Measurements from ENCODE around the gene ITCH.
"Not testable (repeated sequence)": the region's sequence is repeated elsewhere in the genome, so short reads cannot be mapped to it uniquely, and the experiment has no call there.

Gene ITCH

DNA sequence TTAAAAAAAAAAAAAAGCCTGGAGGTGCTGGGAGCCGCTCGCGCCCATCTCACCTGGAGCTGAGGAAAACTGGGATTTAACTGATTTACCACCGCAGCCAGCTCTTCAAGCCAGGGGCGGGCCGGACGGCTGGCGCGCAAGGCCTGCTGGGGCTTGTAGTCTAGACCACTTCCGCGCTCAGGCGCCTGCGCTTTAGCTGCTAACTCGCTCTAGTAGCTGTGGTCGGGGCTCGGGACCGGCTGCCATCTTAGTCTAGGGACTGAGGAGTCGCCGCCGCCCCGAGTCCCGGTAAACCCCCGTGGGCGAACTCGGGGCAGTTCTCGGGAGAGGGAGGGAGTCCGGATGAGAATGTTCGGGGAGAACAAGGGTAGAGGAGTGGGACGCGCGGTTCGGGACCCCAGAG is at the start of gene ITCH:
Gene ITCH (plus strand): TSS at position 212 of the 403 bp plus-strand sequence. CDS start 30,539 bp downstream, outside the sequence.
- DNase-seq (ENCODE audit: low read depth): peak; percentile 93

DNA sequence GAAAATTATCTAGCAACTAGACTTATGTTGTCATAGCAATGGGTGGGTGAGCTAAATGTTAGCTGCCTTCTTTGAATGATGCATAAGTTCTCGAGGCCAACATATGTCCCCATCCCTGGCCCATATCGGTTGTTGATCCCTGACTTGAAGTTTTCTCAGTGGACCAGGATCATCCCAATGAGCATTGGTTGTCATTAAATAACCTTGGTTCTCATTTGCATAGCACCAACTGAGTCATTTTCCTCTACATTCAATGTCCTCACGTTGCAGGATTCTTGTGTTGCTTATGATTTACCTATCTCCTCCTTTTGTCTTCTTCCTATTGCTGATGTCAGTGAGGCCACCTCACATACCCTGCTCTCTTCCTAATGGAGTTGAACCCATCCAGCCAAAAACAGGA is 47.8 kb upstream of the ITCH start:
- no peak for DNase-seq (ENCODE audit: low read depth)

DNA sequence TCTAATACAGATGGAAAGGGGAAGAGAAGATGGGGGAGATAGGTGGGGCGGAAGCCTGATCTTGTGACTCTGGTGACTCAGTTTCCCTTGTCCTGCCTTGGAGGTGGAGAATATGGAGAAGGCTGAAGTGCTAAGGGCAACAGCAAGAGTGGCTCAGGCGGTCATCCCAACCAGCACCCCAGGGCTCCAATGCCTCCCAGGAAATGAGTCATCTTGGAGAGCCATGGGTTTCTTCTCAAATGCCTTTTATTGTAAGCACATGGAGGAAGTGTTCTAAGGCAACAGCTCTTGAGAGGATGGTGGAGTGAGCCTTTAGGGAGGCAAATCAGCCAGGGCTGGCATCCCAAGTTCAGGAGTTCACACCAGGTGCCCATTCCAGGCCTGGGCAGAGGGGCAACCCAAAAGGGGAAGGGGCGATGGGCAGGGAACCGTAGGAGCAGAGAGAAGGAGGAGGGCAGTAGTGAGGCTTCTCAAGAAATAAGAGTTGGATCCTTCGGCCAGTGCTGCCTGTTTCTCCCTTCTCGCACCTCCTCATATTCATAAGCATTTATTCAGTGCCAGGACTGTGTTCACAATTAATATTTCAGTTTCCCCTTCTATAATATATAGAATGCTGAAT is 46.8 kb upstream of the ITCH start:
- DNase-seq (ENCODE audit: low read depth): peak; percentile 64

DNA sequence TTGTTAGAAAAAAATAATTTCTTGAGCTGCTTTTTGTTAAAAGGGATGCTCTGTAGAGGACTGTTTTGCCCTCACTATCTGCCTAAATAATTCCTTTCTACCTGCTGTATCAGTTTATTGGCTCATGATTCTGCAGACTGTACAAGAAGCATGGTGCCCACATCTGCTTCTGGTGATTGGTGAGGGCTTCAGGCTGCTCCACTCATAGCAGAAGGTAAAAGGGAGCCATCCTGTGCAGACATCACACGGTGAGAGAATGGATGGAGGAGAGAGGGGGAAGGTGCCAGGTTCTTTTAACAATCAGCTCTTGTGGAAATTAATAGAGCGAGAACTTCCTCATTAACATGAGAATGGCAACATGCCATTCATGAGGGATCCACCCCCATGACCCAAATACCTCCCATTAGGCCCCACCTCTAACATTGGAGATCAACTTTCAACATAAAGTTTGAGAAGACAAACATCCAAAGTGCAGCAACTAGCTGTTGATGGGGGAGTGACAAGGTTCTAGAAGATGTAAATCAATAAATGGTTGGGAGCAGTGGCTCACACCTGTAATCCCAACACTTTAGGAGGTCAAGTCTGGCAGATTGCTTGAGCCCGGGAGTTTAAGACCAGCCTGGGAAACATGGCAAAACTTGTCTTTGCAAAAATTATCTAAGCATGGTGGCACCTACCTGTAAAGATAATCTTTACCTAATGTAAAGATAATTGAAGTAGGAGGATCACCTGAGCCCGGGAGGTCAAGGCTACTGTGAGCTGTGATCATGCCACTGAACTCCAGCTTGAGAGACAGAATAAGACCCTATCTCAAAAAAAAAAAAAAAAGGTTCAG is 44.2 kb upstream of the ITCH start:
- no peak for DNase-seq (ENCODE audit: low read depth)

DNA sequence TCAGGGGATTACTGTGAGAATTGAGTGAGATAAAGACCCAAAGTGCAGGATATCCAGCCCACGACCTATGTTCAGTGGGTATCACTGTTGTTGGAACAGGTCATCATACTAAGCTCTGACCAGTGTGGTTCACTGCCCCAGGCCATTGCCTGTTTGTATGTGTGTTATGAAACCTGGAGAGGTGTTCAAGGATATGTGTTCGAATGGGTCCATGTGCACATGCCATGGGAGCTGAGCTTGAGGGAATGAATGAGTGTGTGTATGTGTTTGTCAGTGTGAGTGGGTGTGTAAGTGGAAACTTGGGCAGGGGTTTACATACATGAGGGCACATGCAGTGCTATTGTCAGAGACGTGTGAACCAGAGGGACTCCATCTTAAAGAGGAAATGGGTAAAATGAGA is 42.2 kb upstream of the ITCH start:
- DNase-seq (ENCODE audit: low read depth): no peak

DNA sequence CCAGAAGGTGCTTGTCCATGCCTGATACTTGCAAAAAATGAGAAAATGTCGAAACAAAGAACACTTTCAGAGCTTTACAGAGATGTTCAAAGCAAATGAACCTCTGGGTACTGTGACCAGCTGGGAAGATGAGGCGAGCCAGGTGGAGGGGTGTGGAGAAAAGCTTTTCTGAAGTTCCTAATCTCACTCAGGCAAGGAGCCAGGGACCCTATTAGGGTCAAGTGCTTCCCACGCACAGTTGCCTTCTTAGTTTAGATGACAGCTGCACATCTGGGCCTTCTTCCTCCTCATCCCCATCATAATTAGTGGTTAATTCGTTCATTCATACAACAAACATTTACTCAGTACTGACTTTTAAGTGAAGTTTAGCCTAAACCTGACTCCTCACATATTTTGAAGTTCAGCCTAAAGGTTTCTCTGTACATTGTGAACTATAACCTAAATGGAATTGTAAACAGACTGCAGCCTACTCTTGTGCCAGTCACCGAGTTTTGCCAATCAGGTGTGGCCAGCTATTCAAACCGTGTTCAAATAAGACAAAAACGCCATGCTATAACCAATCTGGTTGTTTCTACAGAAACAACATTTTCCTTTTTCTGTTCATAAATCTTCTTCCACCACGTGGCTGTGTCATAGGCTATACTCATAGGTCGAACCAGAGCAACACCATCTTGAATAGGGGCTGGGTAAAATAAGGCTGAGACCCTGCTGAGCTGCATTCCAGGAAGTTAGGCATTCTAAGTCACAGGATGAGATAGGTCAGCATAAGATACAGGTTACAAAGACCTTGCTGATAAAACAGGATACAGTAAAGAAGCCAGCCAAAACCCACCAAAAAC is 40.6 kb upstream of the ITCH start:
- DNase-seq (ENCODE audit: low read depth): no peak

DNA sequence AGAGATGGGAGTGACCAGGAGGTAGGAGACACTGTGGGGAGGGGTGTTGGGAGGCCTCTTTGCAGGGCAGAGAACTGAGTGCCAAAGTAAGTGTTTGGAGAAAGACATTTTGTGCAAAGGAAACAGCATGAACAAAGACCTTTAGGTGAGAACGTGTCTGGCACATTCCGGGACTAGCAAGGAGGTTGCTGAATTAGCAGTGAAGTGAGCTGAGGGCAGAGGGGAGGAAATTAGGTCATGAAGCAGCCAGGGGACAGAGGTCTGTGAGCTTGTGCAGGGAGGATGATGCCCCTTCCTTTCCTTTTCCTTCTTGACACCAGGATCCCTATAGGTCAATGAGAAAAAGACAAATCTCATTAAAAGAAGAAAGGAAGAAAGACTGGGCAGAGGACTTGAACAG is 38.5 kb upstream of the ITCH start:
- DNase-seq (ENCODE audit: low read depth): no peak

DNA sequence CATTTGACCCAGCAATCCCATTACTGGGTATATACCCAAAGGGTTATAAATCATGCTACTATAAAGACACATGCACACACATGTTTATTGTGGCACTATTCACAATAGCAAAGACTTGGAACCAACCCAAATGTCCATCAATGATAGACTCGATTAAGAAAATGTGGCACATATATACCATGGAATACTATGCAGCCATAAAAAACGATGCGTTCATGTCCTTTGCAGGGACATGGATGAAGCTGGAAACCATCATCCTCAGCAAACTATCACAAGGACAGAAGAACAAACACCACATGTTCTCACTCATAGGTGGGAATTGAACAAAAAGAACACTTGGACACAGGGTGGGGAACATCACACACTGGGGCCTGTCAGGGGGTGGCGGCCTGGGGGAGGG is 34.9 kb upstream of the ITCH start:
- DNase-seq (ENCODE audit: low read depth): not testable (repeated sequence)

DNA sequence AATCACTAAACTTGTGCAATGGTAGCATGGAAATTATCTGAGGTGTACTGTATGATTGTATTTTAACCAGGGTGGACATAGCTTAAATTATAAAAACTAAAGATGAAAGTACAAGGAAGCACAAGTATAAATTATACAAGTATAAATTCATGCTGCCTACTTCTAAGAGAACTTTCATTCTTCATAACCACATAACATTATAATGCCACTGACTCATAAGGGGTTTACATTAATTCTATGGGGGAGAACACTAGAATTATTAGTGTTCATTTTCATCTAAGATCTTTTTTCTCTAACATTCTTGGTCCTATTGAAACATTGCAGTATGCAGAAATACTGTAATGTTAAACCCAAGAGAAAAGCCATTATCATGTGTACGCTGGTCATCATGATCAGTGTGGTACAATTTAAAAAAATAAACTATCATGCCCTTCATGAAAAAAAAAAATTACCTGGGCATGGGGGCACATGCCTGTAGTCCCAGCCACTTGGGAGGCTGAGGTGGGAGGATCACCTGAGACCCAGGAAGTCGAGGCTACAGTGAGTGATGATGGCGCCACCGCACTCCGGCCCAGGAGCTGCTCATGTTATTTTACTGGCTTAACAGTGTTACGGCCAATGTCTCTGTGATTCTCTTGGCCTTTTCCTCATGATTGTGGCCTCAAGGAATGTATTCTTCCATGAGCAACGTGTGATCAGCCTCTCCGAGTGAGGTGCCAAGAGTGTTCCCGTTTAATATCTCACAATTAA is 34.0 kb upstream of the ITCH start:
- DNase-seq (ENCODE audit: low read depth): peak; percentile 40

DNA sequence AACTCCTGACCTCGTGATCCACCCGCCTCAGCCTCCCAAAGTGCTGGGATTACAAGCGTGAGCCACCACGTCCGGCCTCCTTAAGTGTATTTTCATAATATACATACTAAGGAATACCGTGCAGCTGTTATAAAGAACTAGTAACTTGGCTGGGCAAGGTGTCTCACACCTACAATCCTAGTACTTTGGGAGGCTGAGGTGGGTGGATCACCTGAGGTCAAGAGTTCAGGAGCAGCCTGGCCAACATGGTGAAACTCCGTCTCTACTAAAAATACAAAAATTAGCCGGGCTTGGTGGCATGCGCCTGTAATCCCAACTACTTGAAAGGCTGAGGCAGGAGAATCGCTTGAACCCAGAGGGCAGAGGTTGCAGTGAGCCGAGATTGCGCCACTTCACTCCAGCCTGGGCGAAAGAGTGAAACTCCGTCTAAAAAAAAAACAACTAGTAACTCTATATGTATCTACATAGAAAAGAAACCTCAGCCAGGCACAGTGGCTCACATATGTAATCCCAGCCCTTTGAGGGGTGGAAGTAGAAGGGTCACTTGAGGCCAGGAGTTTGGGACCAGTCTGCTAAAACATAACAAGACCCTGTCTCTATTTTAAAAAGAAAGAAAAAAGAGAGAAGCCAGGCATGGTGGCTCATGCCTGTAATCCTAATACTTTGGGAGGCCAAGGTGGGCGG is 32.1 kb upstream of the ITCH start:
- DNase-seq (ENCODE audit: low read depth): not testable (repeated sequence)

DNA sequence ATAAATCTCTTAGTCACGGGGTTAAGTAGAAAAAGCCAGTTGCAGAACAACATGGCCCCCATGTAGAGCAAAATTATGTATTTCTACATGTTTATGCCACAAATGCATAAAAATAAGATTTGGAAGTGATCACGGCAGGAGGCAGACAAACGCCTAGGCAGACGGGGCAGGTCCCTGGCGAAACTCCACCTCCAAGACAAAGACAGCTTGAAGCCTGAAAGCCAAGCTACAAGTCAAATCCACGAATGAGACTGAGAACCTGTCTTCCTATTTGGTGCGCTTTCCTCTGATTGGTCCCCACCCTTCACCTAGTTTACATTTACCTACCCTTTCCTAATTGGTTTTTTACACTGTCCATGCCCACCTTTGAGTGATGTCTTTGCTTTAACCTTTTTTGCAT is 31.2 kb upstream of the ITCH start:
- no peak for DNase-seq (ENCODE audit: low read depth)

DNA sequence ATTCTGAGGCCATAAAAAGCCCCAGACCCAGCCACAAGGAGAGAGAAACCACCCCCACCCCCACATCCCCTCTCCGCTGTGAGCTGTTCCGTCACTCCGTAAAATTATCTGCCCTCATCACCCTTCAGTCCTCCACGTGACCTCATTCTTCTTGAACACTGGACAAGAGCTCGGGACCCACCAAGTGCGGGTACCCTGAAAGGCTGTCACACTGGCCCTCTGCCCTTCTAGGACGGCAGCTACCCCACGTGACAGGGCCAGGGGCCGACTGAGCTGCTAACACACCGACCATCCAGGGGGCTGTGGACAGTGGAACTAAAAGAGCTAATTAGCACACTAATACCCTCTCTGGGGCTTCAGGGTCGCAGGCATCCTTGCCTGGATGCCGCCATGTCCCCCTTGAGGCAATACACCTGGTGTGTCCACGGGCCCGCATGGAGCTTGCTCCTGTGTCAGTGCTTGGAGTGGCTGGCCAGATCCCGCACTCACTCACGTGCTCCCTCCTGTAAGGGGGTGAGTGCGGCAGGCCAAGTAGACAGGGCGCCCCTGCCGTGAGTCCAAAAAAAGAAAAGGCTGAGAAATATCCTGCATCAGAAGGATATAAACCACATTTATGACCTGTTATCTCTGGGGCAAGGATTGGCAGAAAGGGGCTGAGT is 30.7 kb upstream of the ITCH start:
- no peak for DNase-seq (ENCODE audit: low read depth)

DNA sequence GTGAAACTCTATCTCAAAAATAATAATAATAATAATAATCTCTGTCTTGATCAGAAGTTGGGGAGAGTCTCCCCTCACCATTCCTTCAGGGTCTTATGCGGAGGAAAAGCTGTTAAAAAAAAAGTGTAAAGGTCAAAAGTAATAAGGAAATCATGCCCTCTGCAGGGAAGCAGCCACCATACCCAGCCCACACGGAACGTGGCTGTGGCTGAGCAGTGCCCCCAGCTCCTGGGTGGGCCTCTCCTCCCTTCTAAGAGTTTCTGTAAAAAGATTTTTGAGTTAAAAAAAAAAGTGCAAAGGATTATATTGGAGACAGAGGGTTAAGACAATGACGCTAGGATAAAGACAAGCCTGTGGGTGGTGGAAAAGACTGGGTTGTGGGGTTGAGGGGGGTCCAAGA is 29.3 kb upstream of the ITCH start:
- DNase-seq (ENCODE audit: low read depth): no peak

DNA sequence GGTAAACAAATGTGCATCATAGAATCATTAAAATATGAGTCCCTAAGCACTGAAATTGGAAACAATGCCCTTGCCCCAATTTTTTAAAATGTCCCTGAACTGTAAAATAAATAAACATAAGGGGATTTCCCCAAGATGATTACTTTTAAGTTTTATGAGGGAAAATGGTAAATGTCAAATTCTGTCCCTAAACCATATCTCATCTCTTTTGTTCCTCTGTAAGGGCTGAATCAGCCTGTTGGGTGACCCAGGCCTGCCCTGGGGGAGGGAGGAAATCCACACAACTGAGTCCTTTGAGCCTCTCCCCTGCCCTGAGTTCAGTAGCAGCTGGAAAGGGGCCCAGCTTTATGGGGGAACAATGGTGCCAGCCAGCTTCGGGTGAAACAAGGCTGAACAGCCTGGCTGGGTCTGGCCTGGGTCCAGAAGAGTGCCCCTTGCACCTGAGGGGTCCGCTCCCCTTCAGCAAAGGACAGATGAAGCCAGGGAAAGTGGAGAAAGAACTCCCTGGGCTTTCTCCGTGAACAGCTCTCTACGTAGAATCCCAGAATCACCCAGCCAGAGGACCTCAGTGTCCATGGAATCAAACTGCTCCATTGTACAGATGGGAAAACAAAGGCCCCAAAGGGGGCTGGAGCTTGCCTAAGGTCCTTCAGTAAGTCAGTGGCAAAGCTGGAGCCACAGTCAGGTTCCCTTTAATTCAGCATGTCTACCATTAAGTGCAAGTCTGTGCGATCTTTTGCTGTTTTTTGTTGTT is 28.2 kb upstream of the ITCH start:
- no peak for DNase-seq (ENCODE audit: low read depth)

DNA sequence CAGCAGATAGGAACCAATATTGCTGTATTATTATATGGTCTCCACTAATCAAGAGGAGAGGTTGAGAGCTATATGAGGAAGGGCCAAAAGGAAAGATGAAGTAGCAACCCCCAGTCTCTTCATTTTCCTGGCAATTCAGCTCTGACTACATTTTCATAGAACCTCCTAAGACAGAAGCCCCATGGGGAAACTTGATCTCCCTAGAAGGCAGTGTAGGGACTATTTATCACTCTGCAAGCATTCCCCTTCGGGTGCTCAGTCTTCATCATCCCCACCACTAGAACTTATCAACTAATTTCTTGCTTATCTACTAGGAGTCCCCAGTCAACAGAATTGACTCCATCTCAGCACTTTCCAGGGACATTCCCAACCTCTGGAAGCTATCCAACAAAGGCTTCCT is 25.5 kb upstream of the ITCH start:
- no peak for DNase-seq (ENCODE audit: low read depth)

DNA sequence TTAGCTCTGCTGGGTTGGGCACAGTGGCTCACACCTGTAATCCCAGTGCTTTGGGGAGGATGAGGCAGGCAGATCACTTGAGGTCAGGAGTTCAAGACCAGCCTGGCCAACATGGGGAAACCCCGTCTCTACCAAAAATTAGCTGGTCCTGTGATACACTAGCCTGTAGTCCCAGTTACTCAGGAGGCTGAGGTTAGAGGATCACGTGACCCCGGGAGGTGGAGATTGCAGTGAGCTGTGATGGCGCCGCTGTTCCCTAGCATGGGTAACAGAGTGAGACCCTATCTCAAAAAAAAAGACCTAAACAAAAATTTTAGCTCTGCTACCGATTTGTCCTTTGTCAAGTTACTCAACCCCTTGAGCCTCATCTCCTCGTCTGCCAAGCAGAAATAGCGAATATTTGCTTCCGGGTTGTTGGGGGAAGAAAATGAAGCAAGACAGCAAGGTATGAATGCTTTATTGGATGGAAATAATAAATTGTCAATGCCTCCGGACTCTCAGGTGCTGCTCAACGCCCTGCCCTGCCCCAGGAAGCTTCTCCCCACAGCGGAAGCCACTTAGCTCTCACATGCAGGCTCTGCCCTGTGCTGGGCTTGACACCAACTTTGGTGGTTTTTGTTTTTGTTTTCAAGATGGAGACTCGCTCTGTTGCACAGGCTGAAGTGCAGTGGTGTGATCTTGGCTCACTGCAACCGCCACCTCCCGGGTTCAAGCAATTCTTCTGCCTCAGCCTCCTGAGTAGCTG is 24.9 kb upstream of the ITCH start:
- no peak for DNase-seq (ENCODE audit: low read depth)

DNA sequence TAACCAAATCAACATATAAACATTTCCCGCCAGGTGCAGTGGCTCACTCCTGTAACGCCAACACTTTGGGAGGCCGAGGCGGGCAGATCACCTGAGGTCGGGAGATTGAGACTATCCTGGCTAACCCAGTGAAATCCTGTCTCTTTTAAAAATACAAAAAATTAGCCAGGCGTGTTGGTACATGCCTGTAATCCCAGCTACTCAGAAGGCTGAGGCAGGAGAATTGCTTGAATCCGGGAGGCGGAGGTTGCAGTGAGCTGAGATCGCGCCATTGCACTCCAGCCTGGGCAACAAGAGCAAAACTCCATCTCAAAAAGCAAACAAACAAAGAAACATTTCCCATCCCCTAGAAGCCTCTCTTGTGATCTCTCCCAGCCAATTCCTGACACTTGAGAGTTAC is 22.3 kb upstream of the ITCH start:
- DNase-seq (ENCODE audit: low read depth): not testable (repeated sequence)

DNA sequence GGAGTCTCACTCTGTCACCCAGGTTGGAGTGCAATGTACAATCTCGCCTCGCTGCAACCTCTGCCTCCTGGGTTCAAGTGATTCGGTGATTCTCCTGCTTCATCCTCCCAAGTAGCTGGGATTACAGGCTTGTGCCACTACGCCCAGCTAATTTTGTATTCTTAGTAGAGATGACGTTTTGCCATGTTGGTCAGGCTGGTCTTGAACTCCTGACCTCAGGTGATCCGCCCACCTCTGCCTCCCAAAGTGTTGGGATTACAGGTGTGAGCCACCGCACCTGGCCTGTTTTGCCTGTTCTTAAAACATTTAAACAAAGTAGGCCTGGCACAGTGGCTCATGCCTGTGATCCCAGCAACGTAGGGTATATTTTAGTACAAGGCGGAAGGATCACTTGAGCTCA is 21.9 kb upstream of the ITCH start:
- not testable (repeated sequence) for DNase-seq (ENCODE audit: low read depth)

DNA sequence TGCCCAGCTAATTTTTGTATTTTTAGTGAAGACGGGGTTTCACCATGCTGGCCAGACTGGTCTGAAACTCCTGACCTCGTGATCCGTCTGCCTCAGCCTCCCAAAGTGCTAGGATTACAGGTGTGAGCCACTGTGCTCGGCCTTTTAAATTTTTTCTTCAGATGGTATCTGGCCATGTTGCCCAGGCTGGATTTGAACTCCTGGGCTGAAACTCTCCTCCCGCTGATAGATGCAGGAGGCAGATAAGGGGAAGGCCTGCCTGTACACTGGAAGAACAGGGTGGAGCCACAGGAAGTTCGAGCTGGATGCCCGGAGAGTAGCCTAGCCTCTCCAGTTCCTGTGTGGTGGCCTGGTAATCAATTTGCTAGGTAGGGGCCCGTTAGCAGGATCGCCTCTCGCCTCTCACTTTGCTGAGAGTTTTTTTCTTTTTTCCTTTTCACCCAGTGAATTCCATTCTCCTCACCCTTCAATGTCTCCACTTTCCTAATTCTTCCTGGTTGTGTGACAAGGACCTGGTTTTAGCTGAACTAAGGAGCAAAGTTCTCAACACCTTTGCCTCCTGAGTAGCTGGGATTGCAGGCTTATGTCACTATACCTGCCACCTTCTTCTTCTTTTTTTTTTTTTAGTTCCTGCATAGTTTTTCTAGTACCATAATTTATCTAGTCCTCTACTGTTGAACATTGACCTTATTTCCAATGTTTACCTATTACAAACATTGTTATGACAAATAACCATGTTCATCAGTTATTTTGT is 19.4 kb upstream of the ITCH start:
- DNase-seq (ENCODE audit: low read depth): no peak
